ENCODE results near the gene SKI.
"Not testable (repeated sequence)": the region's sequence is repeated elsewhere in the genome, so short reads cannot be mapped to it uniquely, and the experiment has no call there.

The SKI gene

GRCh38 chr1:2291577-2291976 is 63.5 kb downstream of the SKI start:
- DNase-seq (ENCODE audit: low read depth in 2 of 2), result no peak

- no peak for DNase-seq (ENCODE audit: low read depth in 2 of 2)
Observed at GRCh38 chr1:2292725-2293450, 64.8 kb downstream of the SKI start.

- no peak for DNase-seq (ENCODE audit: low read depth in 2 of 2)
Observed at GRCh38 chr1:2294033-2294724, 66.1 kb downstream of the SKI start.

GRCh38 chr1:2294725-2295078 is 66.6 kb downstream of the SKI start:
- no peak for DNase-seq (ENCODE audit: low read depth in 2 of 2)

GRCh38 chr1:2295526-2295925 is 67.4 kb downstream of the SKI start:
- DNase-seq (ENCODE audit: low read depth in 2 of 2), result no peak

GRCh38 chr1:2296211-2296610 is 68.1 kb downstream of the SKI start:
- DNase-seq (ENCODE audit: low read depth in 2 of 2), result not testable (repeated sequence)

- no peak for DNase-seq (ENCODE audit: low read depth in 2 of 2)
Observed at GRCh38 chr1:2296614-2297013, 68.5 kb downstream of the SKI start.

- DNase-seq (ENCODE audit: low read depth in 2 of 2), result no peak
Observed at GRCh38 chr1:2297246-2298011, 69.3 kb downstream of the SKI start.

GRCh38 chr1:2298685-2299084 is 70.6 kb downstream of the SKI start:
- DNase-seq (ENCODE audit: low read depth in 2 of 2), result no peak

GRCh38 chr1:2299131-2299627 is 71.1 kb downstream of the SKI start:
- DNase-seq (ENCODE audit: low read depth in 2 of 2), result no peak

- peak; percentile 61 to 78 for DNase-seq (ENCODE audit: low read depth in 2 of 2)
Observed at GRCh38 chr1:2300004-2300771, 72.1 kb downstream of the SKI start.

GRCh38 chr1:2300851-2301606 is 72.9 kb downstream of the SKI start:
- DNase-seq (ENCODE audit: low read depth in 2 of 2), result peak; percentile 65 to 77

GRCh38 chr1:2301607-2302291 is 73.6 kb downstream of the SKI start:
- DNase-seq (ENCODE audit: low read depth in 2 of 2), result no peak

- no peak for DNase-seq (ENCODE audit: low read depth in 2 of 2)
Observed at GRCh38 chr1:2302292-2302925, 74.3 kb downstream of the SKI start.

GRCh38 chr1:2303016-2303775 is 75.1 kb downstream of the SKI start:
- DNase-seq (ENCODE audit: low read depth in 2 of 2), result no peak

GRCh38 chr1:2303781-2304180 is 75.7 kb downstream of the SKI start:
- no peak for DNase-seq (ENCODE audit: low read depth in 2 of 2)

- no peak for DNase-seq (ENCODE audit: low read depth in 2 of 2)
Observed at GRCh38 chr1:2304282-2304681, 76.2 kb downstream of the SKI start.

GRCh38 chr1:2304921-2305681 is 77.0 kb downstream of the SKI start:
- no peak for DNase-seq (ENCODE audit: low read depth in 2 of 2)

Data from stimulated activated CD4-positive, alpha-beta T cell treated with anti-CD3 and anti-CD28 coated beads, Interleukin-12 subunit alpha, Interleukin-12 subunit beta, amount 100 ng/mL, for 24 hours (primary cell).